ENCODE measurements around the gene HCAR3.
"Not testable (repeated sequence)": the region's sequence is repeated elsewhere in the genome, so short reads cannot be mapped to it uniquely, and the experiment has no call there.

Gene HCAR3

GRCh38 chr12:122722387-122722786 lies 5.8 kb upstream of the HCAR3 start:
- no peak for DNase-seq (ENCODE audit: low read depth in 2 of 2)

- DNase-seq (ENCODE audit: low read depth in 2 of 2) = no peak
Measured at GRCh38 chr12:122721057-122721545, 4.5 kb upstream of the HCAR3 start.

GRCh38 chr12:122715211-122715610 lies 1.4 kb downstream of the HCAR3 start:
- not testable (repeated sequence) for DNase-seq (ENCODE audit: low read depth in 2 of 2)

GRCh38 chr12:122713491-122714188 lies 3.0 kb downstream of the HCAR3 start:
- DNase-seq (ENCODE audit: low read depth in 2 of 2) = not testable (repeated sequence)

- not testable (repeated sequence) for DNase-seq (ENCODE audit: low read depth in 2 of 2)
Measured at GRCh38 chr12:122711266-122711665, 5.3 kb downstream of the HCAR3 start.

GRCh38 chr12:122710341-122710740 lies 6.3 kb downstream of the HCAR3 start:
- not testable (repeated sequence) for DNase-seq (ENCODE audit: low read depth in 2 of 2)

- DNase-seq (ENCODE audit: low read depth in 2 of 2) = not testable (repeated sequence)
Measured at GRCh38 chr12:122709287-122709686, 7.3 kb downstream of the HCAR3 start.

- DNase-seq (ENCODE audit: low read depth in 2 of 2) = not testable (repeated sequence)
Measured at GRCh38 chr12:122703841-122704240, 12.8 kb downstream of the HCAR3 start.

- DNase-seq (ENCODE audit: low read depth in 2 of 2) = not testable (repeated sequence)
Measured at GRCh38 chr12:122702890-122703611, 13.6 kb downstream of the HCAR3 start, which contains the start of gene HCAR2. Gene HCAR2, minus strand, starts transcription at chr12:122703357. Its CDS starts 74 bp downstream, at chr12:122703283.

- not testable (repeated sequence) for DNase-seq (ENCODE audit: low read depth in 2 of 2)
Measured at GRCh38 chr12:122701481-122701880, 15.1 kb downstream of the HCAR3 start.

- not testable (repeated sequence) for DNase-seq (ENCODE audit: low read depth in 2 of 2)
Measured at GRCh38 chr12:122700038-122700710, 16.4 kb downstream of the HCAR3 start.

GRCh38 chr12:122696922-122697321 lies 19.7 kb downstream of the HCAR3 start:
- DNase-seq (ENCODE audit: low read depth in 2 of 2) = not testable (repeated sequence)

GRCh38 chr12:122691566-122691965 lies 25.0 kb downstream of the HCAR3 start:
- no peak for DNase-seq (ENCODE audit: low read depth in 2 of 2)

- DNase-seq (ENCODE audit: low read depth in 2 of 2) = no peak
Measured at GRCh38 chr12:122688291-122688690, 28.3 kb downstream of the HCAR3 start.

- DNase-seq (ENCODE audit: low read depth in 2 of 2) = no peak
Measured at GRCh38 chr12:122687086-122687485, 29.5 kb downstream of the HCAR3 start.

GRCh38 chr12:122686538-122686937 lies 30.1 kb downstream of the HCAR3 start:
- DNase-seq (ENCODE audit: low read depth in 2 of 2) = no peak

- DNase-seq (ENCODE audit: low read depth in 2 of 2) = no peak
Measured at GRCh38 chr12:122684297-122684813, 32.3 kb downstream of the HCAR3 start.

- no peak for DNase-seq (ENCODE audit: low read depth in 2 of 2)
Measured at GRCh38 chr12:122681814-122682213, 34.8 kb downstream of the HCAR3 start.

GRCh38 chr12:122680989-122681388 lies 35.6 kb downstream of the HCAR3 start:
- not testable (repeated sequence) for DNase-seq (ENCODE audit: low read depth in 2 of 2)

GRCh38 chr12:122676781-122677180 lies 39.8 kb downstream of the HCAR3 start:
- not testable (repeated sequence) for DNase-seq (ENCODE audit: low read depth in 2 of 2)

- not testable (repeated sequence) for DNase-seq (ENCODE audit: low read depth in 2 of 2)
Measured at GRCh38 chr12:122676015-122676414, 40.6 kb downstream of the HCAR3 start.

- DNase-seq (ENCODE audit: low read depth in 2 of 2) = no peak
Measured at GRCh38 chr12:122672515-122672914, 44.1 kb downstream of the HCAR3 start.
